ENCODE measurements around the gene PLD3. TPM values are rescaled to one million over a fixed set of nuclear protein-coding genes. Genes with fewer than 3 reads are reported as not detected.
"Not testable (repeated sequence)": the region's sequence is repeated elsewhere in the genome, so short reads cannot be mapped to it uniquely, and the experiment has no call there.

Gene PLD3
- polyA plus RNA-seq, 1 donor (not counting 4 experiments of a cell fraction or from before 2014, with no cell fraction given) = 102 TPM

GRCh38 chr19:40403262-40403984, 54.9 kb downstream of the PLD3 start:
- dilution Hi-C loops (cut with MboI; ENCODE audit: extremely low pct_ligation_motif_present, low sequenced_read_pairs) = no loop called here
- no peak for FAIRE-seq
- H3K9me1 ChIP-seq (ENCODE audit: control insufficient read depth, extremely low read depth, insufficient read depth, low read length) = no peaks in the 10 kb centered on the region
- no peaks in the 10 kb centered on the region for H3K27me3 ChIP-seq (ENCODE audit: control insufficient read depth, extremely low read depth, insufficient read depth, low read length)
- peak overlapping the region; percentile 84 for H2AFZ ChIP-seq (ENCODE audit: control insufficient read depth, low read length)
- no peaks in the 10 kb centered on the region for H3K9me3 ChIP-seq (ENCODE audit: control insufficient read depth, low read depth, low read length)
- peak overlapping the region; percentile 58 for H3K9ac ChIP-seq (ENCODE audit: control insufficient read depth, extremely low read depth, insufficient read depth, low read length)
- no peak for TF ChIP-seq EZH2 (IDR thresholded peaks at IDR 0.05; ENCODE audit: low read length)
- TF ChIP-seq, protein P1, sequence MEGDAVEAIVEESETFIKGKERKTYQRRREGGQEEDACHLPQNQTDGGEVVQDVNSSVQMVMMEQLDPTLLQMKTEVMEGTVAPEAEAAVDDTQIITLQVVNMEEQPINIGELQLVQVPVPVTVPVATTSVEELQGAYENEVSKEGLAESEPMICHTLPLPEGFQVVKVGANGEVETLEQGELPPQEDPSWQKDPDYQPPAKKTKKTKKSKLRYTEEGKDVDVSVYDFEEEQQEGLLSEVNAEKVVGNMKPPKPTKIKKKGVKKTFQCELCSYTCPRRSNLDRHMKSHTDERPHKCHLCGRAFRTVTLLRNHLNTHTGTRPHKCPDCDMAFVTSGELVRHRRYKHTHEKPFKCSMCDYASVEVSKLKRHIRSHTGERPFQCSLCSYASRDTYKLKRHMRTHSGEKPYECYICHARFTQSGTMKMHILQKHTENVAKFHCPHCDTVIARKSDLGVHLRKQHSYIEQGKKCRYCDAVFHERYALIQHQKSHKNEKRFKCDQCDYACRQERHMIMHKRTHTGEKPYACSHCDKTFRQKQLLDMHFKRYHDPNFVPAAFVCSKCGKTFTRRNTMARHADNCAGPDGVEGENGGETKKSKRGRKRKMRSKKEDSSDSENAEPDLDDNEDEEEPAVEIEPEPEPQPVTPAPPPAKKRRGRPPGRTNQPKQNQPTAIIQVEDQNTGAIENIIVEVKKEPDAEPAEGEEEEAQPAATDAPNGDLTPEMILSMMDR (optimal IDR thresholded peaks at IDR 0.05 in 1 of 3, IDR thresholded peaks at IDR 0.05 in 1 of 3, conservative IDR thresholded peaks at IDR 0.05 in 1 of 3; ENCODE audit: extremely low read depth in 1 of 3, insufficient read depth in 2 of 3, low read length in 3 of 3) = no peak
- peak overlapping the region; percentile 14 for H3K27ac ChIP-seq (ENCODE audit: control insufficient read depth, insufficient read depth, low read length)
- H3K4me2 ChIP-seq (ENCODE audit: control insufficient read depth, extremely low read depth, insufficient read depth, low read depth, low read length) = peak overlapping the region; percentile 76
- peak; percentile 44 for DNase-seq (ENCODE audit: low read depth, low spot score)
- H3K36me3 ChIP-seq (ENCODE audit: control insufficient read depth in 2 of 2, extremely low read depth in 1 of 2, insufficient read depth in 2 of 2, low read length in 2 of 2) = no peaks in the 10 kb centered on the region
- no peaks in the 10 kb centered on the region for H4K20me1 ChIP-seq (ENCODE audit: control insufficient read depth, extremely low read depth, insufficient read depth, low read length)
- H3K79me2 ChIP-seq (ENCODE audit: control insufficient read depth, insufficient read depth, low read length) = no peaks in the 10 kb centered on the region
- H3K4me1 ChIP-seq (ENCODE audit: control insufficient read depth, extremely low read depth, insufficient read depth, low read length) = peaks cover 2% of the 10 kb centered on the region
- H3K4me3 ChIP-seq (ENCODE audit: control insufficient read depth in 2 of 3, extremely low read depth in 1 of 3, insufficient read depth in 2 of 3, low read depth in 1 of 3, low read length in 3 of 3) = peak overlapping the region; percentile 47 to 60 (median 56)

GRCh38 chr19:40407714-40408597, 59.5 kb downstream of the PLD3 start:
- FAIRE-seq (no peak), DNase-seq (ENCODE audit: low read depth, low spot score) (no peak)
- Histone ChIP-seq H3K9ac (ENCODE audit: control insufficient read depth, extremely low read depth, insufficient read depth, low read length) (no peak overlapping the region), H3K4me1 (ENCODE audit: control insufficient read depth, extremely low read depth, insufficient read depth, low read length) (peaks cover 11% of the 10 kb centered on the region), H4K20me1 (ENCODE audit: control insufficient read depth, extremely low read depth, insufficient read depth, low read length) (no peaks in the 10 kb centered on the region), H3K36me3 (ENCODE audit: control insufficient read depth in 2 of 2, extremely low read depth in 1 of 2, insufficient read depth in 2 of 2, low read length in 2 of 2) (no peaks in the 10 kb centered on the region), H3K4me3 (ENCODE audit: control insufficient read depth in 2 of 3, extremely low read depth in 1 of 3, insufficient read depth in 2 of 3, low read depth in 1 of 3, low read length in 3 of 3) (no peak overlapping the region), H3K4me2 (ENCODE audit: control insufficient read depth, extremely low read depth, insufficient read depth, low read depth, low read length) (no peak overlapping the region), H3K27me3 (ENCODE audit: control insufficient read depth, extremely low read depth, insufficient read depth, low read length) (no peaks in the 10 kb centered on the region), H2AFZ (ENCODE audit: control insufficient read depth, low read length) (peak overlapping the region; percentile 15), H3K27ac (ENCODE audit: control insufficient read depth, insufficient read depth, low read length) (no peak overlapping the region), H3K9me1 (ENCODE audit: control insufficient read depth, extremely low read depth, insufficient read depth, low read length) (no peaks in the 10 kb centered on the region), H3K79me2 (ENCODE audit: control insufficient read depth, insufficient read depth, low read length) (no peaks in the 10 kb centered on the region), H3K9me3 (ENCODE audit: control insufficient read depth, low read depth, low read length) (no peaks in the 10 kb centered on the region)
- no peak for TF ChIP-seq EZH2 (IDR thresholded peaks at IDR 0.05; ENCODE audit: low read length)
- TF ChIP-seq, protein P1 (optimal IDR thresholded peaks at IDR 0.05 in 1 of 3, IDR thresholded peaks at IDR 0.05 in 1 of 3, conservative IDR thresholded peaks at IDR 0.05 in 1 of 3; ENCODE audit: extremely low read depth in 1 of 3, insufficient read depth in 2 of 3, low read length in 3 of 3) = no peak
- dilution Hi-C loops (cut with MboI; ENCODE audit: extremely low pct_ligation_motif_present, low sequenced_read_pairs) = no loop called here

DNA sequence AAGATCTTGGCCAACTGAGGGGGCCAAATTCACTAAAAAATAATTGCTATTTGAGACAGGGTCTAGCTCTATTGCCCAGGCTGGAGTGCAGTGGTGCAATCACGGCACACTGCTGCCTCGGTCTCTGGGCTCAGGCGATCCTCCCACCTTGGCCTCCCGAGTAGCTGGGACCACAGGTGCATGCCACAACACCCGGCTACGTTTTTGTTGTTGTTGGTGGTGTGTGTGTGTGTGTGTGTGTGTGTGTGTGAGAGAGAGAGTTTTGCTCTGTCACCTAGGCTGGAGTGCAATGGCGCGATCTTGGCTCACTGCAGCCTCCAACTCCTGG, 60.1 kb downstream of the PLD3 start:
- H3K9me3 ChIP-seq (ENCODE audit: control insufficient read depth, low read depth, low read length); DNase-seq (ENCODE audit: low read depth, low spot score); H3K27me3 ChIP-seq (ENCODE audit: control insufficient read depth, extremely low read depth, insufficient read depth, low read length); H3K9ac ChIP-seq (ENCODE audit: control insufficient read depth, extremely low read depth, insufficient read depth, low read length); H3K4me3 ChIP-seq (ENCODE audit: control insufficient read depth in 2 of 3, extremely low read depth in 1 of 3, insufficient read depth in 2 of 3, low read depth in 1 of 3, low read length in 3 of 3); H2AFZ ChIP-seq (ENCODE audit: control insufficient read depth, low read length); H3K36me3 ChIP-seq (ENCODE audit: control insufficient read depth in 2 of 2, extremely low read depth in 1 of 2, insufficient read depth in 2 of 2, low read length in 2 of 2); H4K20me1 ChIP-seq (ENCODE audit: control insufficient read depth, extremely low read depth, insufficient read depth, low read length); H3K4me2 ChIP-seq (ENCODE audit: control insufficient read depth, extremely low read depth, insufficient read depth, low read depth, low read length); dilution Hi-C loops (cut with MboI; ENCODE audit: extremely low pct_ligation_motif_present, low sequenced_read_pairs); H3K79me2 ChIP-seq (ENCODE audit: control insufficient read depth, insufficient read depth, low read length); H3K9me1 ChIP-seq (ENCODE audit: control insufficient read depth, extremely low read depth, insufficient read depth, low read length); FAIRE-seq; H3K27ac ChIP-seq (ENCODE audit: control insufficient read depth, insufficient read depth, low read length): not testable (repeated sequence)
- H3K4me1 ChIP-seq (ENCODE audit: control insufficient read depth, extremely low read depth, insufficient read depth, low read length) = peaks cover 11% of the 10 kb centered on the region
